NT2/D1 (cell line): ENCODE results near the gene PUM1.

Experiments used
- DNase-seq: peaks from one replicate; pipeline ENCODE4 v3.0.0-alpha.2; 2011; ENCODE audit warnings: low read depth, low spot score
- H3K27me3 ChIP-seq: 2 replicates; pipeline ENCODE4 v1.6.0; 2011; ENCODE audit warnings: mild to moderate bottlenecking; ENCODE audit not compliant: insufficient read length, insufficient read depth
- H3K36me3 ChIP-seq: 2 replicates; pipeline ENCODE4 v1.6.1; 2011; ENCODE audit warnings: mild to moderate bottlenecking, low read length, mixed read lengths; ENCODE audit not compliant: insufficient read depth, insufficient read length
- H3K4me1 ChIP-seq: 2 replicates; pipeline ENCODE4 v1.5.1; 2011; ENCODE audit not compliant: insufficient read depth, insufficient read length
- H3K4me3 ChIP-seq: 2 replicates; pipeline ENCODE4 v1.5.1; 2011; ENCODE audit warnings: low read depth; ENCODE audit not compliant: insufficient read length
- H3K9ac ChIP-seq: 2 replicates; pipeline ENCODE4 v1.6.0; 2011; ENCODE audit warnings: low read depth; ENCODE audit not compliant: insufficient read length
- H3K9me3 ChIP-seq: 2 replicates; pipeline ENCODE4 v1.5.1; 2011; ENCODE audit warnings: mild to moderate bottlenecking, low read length; ENCODE audit not compliant: insufficient read depth
- SUZ12 ChIP-seq: IDR thresholded peaks from 2 replicates; pipeline ENCODE4 v1.6.1; 2011; ENCODE audit not compliant: insufficient read length, insufficient read depth; ENCODE audit errors: extremely low read depth
- YY1 ChIP-seq: IDR thresholded peaks from 2 replicates; pipeline ENCODE4 v1.6.1; 2011; ENCODE audit not compliant: insufficient read length, insufficient read depth
- ZNF274 ChIP-seq: IDR thresholded peaks from 2 replicates; pipeline ENCODE4 v1.6.1; 2011; ENCODE audit warnings: mild to moderate bottlenecking, low read depth, low read length

PUM1 gene

DNA sequence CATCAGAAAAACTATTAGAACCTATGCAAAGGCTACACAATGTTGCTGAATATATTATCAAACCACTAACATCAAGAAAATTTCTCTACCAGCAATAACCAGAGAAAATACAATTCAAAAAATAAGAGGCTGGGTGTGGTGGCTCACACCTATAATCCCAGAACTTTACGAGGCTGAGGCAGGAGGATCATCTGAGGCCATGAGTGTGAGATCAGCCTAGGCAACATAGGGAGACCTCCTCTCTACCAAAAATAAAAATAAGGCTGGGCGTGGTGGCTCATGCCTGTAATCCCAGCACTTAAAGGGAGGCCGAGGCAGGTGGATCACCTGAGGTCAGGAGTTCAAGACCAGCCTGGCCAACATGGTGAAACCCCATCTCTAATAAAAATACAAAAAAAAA lies 16.9 kb upstream of the PUM1 start:
- TF ChIP-seq SUZ12 (no peak), ZNF274 (no peak), YY1 (no peak)
- no peaks in the 10 kb centered on the region for H3K36me3 ChIP-seq

DNA sequence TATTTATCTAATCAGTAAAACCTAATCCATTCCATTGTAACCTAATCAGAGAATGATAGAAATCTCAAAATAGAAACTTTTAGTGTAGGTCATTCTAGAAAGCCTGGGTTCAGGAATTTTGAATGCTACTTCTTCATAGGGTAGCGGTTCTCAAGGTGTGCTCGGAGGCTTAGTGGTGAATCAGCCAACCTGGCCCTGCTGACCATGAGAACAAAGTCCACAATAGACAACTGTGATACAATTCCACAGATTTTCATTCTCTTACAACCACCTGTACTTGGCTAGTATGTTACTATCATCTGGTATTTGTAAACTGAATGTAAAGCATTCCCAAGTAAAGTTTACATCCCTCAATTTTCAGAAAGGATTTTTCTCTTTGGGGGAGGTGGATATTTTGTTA lies 7.5 kb upstream of the PUM1 start:
- no peak overlapping the region for H3K4me3 ChIP-seq
- H3K4me1 ChIP-seq = no peaks in the 10 kb centered on the region
- TF ChIP-seq ZNF274 = no peak
- TF ChIP-seq SUZ12 = no peak
- TF ChIP-seq YY1 = no peak
- no peaks in the 10 kb centered on the region for H3K36me3 ChIP-seq
- no peak overlapping the region for H3K9ac ChIP-seq
- no peaks in the 10 kb centered on the region for H3K27me3 ChIP-seq
- DNase-seq = no peak
- no peaks in the 10 kb centered on the region for H3K9me3 ChIP-seq

More for the DNA sequence above, 16.9 kb upstream of the PUM1 start:
- Histone ChIP-seq H3K9me3 (no peaks in the 10 kb centered on the region), H3K9ac (no peak overlapping the region), H3K4me1 (peaks cover 2% of the 10 kb centered on the region), H3K27me3 (no peaks in the 10 kb centered on the region), H3K4me3 (no peak overlapping the region)
- DNase-seq = no peak

DNA sequence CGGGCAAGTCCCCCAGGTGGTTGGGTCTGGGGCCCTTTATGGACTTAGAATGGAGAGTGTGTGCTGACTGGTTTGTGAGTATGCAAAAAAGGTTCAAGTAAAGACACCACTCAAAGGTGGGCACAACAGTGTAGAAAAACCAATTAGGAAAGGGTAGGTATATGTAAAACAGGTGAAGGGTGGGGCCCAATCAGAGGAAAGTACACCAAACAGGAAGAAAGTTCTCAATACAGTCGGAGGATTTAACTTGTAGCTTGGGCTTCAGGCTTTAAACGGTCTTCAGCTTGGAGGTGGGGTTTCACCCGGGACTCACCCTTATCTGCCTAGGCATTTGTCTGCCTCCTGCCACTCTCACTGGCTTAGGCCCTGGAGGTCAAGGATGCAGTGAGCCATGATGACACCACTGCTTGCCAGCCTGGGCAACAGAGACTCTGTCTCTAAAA lies 6.8 kb upstream of the PUM1 start:
- Histone ChIP-seq H3K36me3 (no peaks in the 10 kb centered on the region), H3K27me3 (no peaks in the 10 kb centered on the region), H3K9me3 (no peaks in the 10 kb centered on the region), H3K4me1 (no peaks in the 10 kb centered on the region), H3K4me3 (no peak overlapping the region), H3K9ac (no peak overlapping the region)
- DNase-seq = no peak
- TF ChIP-seq YY1 = no peak
- TF ChIP-seq ZNF274 = no peak
- no peak for TF ChIP-seq SUZ12

DNA sequence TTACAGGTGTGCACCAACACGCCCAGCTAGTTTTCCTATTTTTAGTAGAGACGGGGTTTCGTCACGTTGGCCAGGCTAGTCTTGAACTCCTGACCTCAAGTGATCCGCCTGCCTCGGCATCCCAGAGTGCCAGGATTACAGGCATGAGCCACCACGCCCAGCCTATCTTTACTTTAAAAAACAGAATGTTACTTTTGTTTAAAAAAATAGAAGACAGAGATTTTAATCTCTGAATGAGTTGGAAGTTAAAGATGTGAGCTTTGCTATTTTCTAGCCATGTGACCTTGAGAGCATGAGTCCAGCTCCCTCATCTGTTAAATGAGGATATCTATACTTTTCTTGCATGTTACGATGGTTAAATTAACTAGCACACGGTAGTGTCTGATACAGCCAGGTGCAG lies 3.9 kb upstream of the PUM1 start:
- no peaks in the 10 kb centered on the region for H3K4me1 ChIP-seq
- H3K36me3 ChIP-seq = peaks cover 4% of the 10 kb centered on the region
- DNase-seq = no peak
- no peaks in the 10 kb centered on the region for H3K9me3 ChIP-seq
- no peak for TF ChIP-seq YY1
- TF ChIP-seq SUZ12 = no peak
- no peak for TF ChIP-seq ZNF274
- H3K9ac ChIP-seq = no peak overlapping the region
- H3K27me3 ChIP-seq = no peaks in the 10 kb centered on the region
- no peak overlapping the region for H3K4me3 ChIP-seq

GRCh38 chr1:31064718-31065309 lies 703 bp downstream of the PUM1 start:
- no peak for DNase-seq
- Histone ChIP-seq H3K4me3 (peak overlapping the region; percentile 96), H3K36me3 (peaks cover 22% of the 10 kb centered on the region), H3K9ac (peak overlapping the region; percentile 97), H3K9me3 (no peaks in the 10 kb centered on the region), H3K4me1 (no peaks in the 10 kb centered on the region), H3K27me3 (no peaks in the 10 kb centered on the region)
- TF ChIP-seq YY1 = no peak
- TF ChIP-seq SUZ12 = no peak
- TF ChIP-seq ZNF274 = no peak

GRCh38 chr1:31064111-31064717 lies 1.3 kb downstream of the PUM1 start:
- H3K9me3 ChIP-seq = no peaks in the 10 kb centered on the region
- H3K9ac ChIP-seq = peak overlapping the region; percentile 97
- peaks cover 26% of the 10 kb centered on the region for H3K36me3 ChIP-seq
- H3K27me3 ChIP-seq = no peaks in the 10 kb centered on the region
- TF ChIP-seq ZNF274 (no peak), SUZ12 (no peak), YY1 (no peak)
- peak overlapping the region; percentile 96 for H3K4me3 ChIP-seq
- peaks cover 3% of the 10 kb centered on the region for H3K4me1 ChIP-seq
- no peak for DNase-seq

DNA sequence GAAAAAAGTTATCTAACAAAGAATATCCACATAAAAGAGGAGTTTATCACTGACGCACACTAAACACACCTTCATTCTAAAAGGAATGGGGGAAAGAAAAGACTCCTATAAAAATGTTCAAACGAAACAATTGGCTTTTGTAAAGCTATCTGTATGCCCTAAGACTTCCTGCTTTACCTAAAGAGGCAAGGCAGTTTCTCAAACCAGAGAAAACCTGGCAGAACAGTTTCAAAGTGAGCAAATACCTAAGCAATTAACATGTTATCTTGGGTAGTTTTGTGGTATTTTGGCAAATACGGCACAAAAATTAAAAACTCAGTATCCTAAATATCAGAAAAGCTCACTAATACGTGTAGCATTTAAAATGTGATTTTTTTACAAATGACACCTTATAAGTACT lies 1.9 kb downstream of the PUM1 start:
- Histone ChIP-seq H3K4me1 (peaks cover 6% of the 10 kb centered on the region), H3K9me3 (no peaks in the 10 kb centered on the region), H3K36me3 (peaks cover 32% of the 10 kb centered on the region), H3K27me3 (no peaks in the 10 kb centered on the region), H3K9ac (peak overlapping the region; percentile 97), H3K4me3 (peak overlapping the region; percentile 96)
- DNase-seq = no peak
- TF ChIP-seq SUZ12 (no peak), YY1 (no peak), ZNF274 (no peak)
